ENCODE data around the gene C9orf78. TPM values are rescaled to one million over a fixed set of nuclear protein-coding genes. Genes with fewer than 3 reads are reported as not detected.
"Not testable (repeated sequence)": the region's sequence is repeated elsewhere in the genome, so short reads cannot be mapped to it uniquely, and the experiment has no call there.

The C9orf78 gene
- total RNA-seq, 4 donors from 2014 or later: 30.2 to 42.2 (median 36.2) TPM

DNA sequence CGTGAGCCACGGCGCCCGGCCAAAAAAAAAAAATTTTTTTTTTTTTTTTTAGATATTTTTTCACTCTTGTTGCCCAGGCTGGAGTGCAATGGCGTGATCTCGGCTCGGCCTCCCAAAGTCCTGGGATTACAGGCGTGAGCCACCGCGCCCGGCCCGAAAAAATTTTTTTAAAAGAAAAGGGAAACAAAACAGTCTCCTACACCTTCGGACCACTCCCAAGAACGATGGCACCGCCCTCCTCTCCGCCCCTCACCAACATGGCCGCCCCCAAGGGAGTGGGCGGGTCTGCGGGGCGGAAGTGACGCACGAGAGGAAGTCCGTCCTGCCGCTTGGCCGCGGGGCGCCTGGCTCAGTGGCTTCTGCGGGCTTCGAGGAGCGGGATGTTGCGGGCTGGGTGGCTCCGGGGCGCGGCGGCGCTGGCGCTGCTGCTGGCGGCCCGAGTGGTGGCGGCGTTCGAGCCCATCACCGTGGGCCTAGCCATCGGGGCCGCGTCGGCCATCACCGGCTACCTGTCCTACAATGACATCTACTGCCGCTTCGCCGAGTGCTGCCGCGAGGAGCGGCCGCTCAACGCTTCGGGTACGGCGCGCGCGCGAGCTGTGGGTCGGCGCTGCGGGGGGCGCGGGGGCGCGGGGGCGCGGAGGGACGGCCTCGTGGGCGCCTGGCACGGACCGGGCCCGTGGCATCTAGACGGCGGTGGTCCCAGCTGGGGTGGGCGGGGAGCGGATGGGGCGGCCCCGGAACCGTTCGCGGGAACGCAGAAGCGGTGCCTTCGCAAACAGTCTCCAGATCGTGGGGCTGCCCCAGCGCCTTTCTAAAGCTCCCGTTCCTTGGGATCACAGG lies 32.0 kb downstream of the C9orf78 start, which contains the start of gene TOR1B:
Gene TOR1B (plus strand): TSS at position 352 of the 843 bp plus-strand sequence. CDS start 29 bp downstream, at position 381.
- H3K36me3 ChIP-seq: peaks cover 0 to 11% (median 0%) of the 10 kb centered on the region in 3 donors
- TF ChIP-seq, protein P1, sequence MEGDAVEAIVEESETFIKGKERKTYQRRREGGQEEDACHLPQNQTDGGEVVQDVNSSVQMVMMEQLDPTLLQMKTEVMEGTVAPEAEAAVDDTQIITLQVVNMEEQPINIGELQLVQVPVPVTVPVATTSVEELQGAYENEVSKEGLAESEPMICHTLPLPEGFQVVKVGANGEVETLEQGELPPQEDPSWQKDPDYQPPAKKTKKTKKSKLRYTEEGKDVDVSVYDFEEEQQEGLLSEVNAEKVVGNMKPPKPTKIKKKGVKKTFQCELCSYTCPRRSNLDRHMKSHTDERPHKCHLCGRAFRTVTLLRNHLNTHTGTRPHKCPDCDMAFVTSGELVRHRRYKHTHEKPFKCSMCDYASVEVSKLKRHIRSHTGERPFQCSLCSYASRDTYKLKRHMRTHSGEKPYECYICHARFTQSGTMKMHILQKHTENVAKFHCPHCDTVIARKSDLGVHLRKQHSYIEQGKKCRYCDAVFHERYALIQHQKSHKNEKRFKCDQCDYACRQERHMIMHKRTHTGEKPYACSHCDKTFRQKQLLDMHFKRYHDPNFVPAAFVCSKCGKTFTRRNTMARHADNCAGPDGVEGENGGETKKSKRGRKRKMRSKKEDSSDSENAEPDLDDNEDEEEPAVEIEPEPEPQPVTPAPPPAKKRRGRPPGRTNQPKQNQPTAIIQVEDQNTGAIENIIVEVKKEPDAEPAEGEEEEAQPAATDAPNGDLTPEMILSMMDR (IDR thresholded peaks at IDR 0.05): no peak
- TF ChIP-seq POLR2A (IDR thresholded peaks at IDR 0.05): peak; percentile 83 to 86
- peak; percentile 94 to 97 (median 96) for DNase-seq
- peak within 1 kb of the TSS; percentile 85 to 100 (median 94) for H3K4me3 ChIP-seq
- peak within 1 kb of the TSS; percentile 82 to 95 (median 90) for H3K27ac ChIP-seq
- no peaks in the 10 kb centered on the region for H3K9me3 ChIP-seq
- H3K4me1 ChIP-seq: peaks cover 0 to 9% (median 3%) of the 10 kb centered on the region in 4 donors
- H3K27me3 ChIP-seq: no peaks in the 10 kb centered on the region

DNA sequence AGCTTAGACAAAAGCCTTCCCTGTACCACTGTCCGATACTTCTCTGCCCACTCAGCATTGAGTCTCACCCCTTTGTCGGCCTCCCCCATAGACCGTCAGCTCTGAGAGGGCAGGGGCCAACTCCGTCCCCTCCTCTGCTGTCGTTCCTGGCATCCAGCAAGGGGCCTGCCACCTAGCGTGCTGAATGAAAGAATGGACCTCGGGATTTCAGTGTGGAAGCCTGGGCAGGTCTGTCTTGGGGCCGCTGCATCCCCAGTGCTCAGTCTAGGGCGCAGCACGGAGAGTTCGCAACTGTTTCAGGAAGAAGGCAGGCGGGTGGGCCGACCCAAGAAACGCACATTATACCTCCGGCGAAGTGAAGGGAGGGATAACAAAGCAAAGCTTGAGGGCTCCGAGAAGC lies 33.6 kb downstream of the C9orf78 start:
- DNase-seq: no peak
- Histone ChIP-seq H3K4me3 (no peak overlapping the region), H3K4me1 (peaks cover 0 to 9% (median 3%) of the 10 kb centered on the region in 4 donors), H3K27ac (no peak overlapping the region), H3K36me3 (no peaks in the 10 kb centered on the region), H3K27me3 (no peaks in the 10 kb centered on the region), H3K9me3 (no peaks in the 10 kb centered on the region)
- TF ChIP-seq, protein P1 (IDR thresholded peaks at IDR 0.05): no peak
- TF ChIP-seq POLR2A (IDR thresholded peaks at IDR 0.05): no peak

GRCh38 chr9:129798973-129799372 lies 36.1 kb downstream of the C9orf78 start:
- Histone ChIP-seq H3K36me3 (no peaks in the 10 kb centered on the region), H3K27ac (no peak overlapping the region), H3K4me1 (peaks cover 0 to 4% (median 2%) of the 10 kb centered on the region in 4 donors), H3K27me3 (no peaks in the 10 kb centered on the region), H3K4me3 (no peak overlapping the region), H3K9me3 (no peaks in the 10 kb centered on the region)
- no peak for DNase-seq
- TF ChIP-seq, protein P1 (IDR thresholded peaks at IDR 0.05): no peak
- TF ChIP-seq POLR2A (IDR thresholded peaks at IDR 0.05): no peak

- not testable (repeated sequence) for H3K9me3 ChIP-seq, DNase-seq, H3K36me3 ChIP-seq, H3K4me3 ChIP-seq, H3K27ac ChIP-seq, H3K4me1 ChIP-seq, H3K27me3 ChIP-seq
Observed at GRCh38 chr9:129796029-129796428, 39.0 kb downstream of the C9orf78 start.

GRCh38 chr9:129794549-129794948 lies 40.5 kb downstream of the C9orf78 start:
- no peak overlapping the region for H3K27ac ChIP-seq
- no peaks in the 10 kb centered on the region for H3K9me3 ChIP-seq
- H3K36me3 ChIP-seq: no peaks in the 10 kb centered on the region
- H3K4me1 ChIP-seq: no peaks in the 10 kb centered on the region
- H3K4me3 ChIP-seq: no peak overlapping the region
- TF ChIP-seq, protein P1 (IDR thresholded peaks at IDR 0.05): no peak
- TF ChIP-seq POLR2A (IDR thresholded peaks at IDR 0.05): no peak
- DNase-seq: no peak
- no peaks in the 10 kb centered on the region for H3K27me3 ChIP-seq

DNA sequence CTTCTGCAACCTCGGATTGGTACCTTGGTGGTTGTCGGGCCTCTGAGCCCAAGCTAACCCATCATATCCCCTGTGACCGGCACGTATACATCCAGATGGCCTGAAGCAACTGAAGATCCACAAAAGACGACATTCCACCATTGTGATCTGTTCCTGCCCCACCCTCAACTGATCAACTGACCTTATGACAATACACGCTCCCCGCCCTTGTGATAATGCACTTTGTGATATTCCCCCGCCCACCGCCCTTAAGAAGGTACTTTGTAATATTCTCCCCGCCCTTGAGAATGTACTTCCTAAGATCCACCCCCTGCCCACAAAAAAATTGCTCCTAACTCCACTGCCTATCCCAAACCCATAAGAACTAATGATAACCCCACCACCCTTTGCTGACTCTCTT lies 48.6 kb downstream of the C9orf78 start:
- Histone ChIP-seq H3K4me3 (no peak overlapping the region), H3K27ac (no peak overlapping the region), H3K4me1 (no peaks in the 10 kb centered on the region), H3K36me3 (no peaks in the 10 kb centered on the region), H3K27me3 (no peaks in the 10 kb centered on the region), H3K9me3 (no peaks in the 10 kb centered on the region)
- DNase-seq: no peak
- TF ChIP-seq, protein P1 (IDR thresholded peaks at IDR 0.05): no peak
- TF ChIP-seq POLR2A (IDR thresholded peaks at IDR 0.05): no peak

All from Peyer's patch (tissue), 4 donors.